Liver (tissue), 9 donors: ENCODE measurements around the gene HCRTR1. TPM values are rescaled to one million over a fixed set of nuclear protein-coding genes. Genes with fewer than 3 reads are reported as not detected.

Source experiments
- DNase-seq: peaks from one replicate; pipeline ENCODE4 v3.0.0-alpha.2; 2017; ENCODE audit warnings: low spot score
- H3K27ac ChIP-seq, 2 donors: one replicate each; pipeline ENCODE4 v1.7.0; 2013; ENCODE audit warnings: inconsistent platforms in 2 of 2, low read length in 2 of 2, control low read depth in 1 of 2, low read depth in 1 of 2, mild to moderate bottlenecking in 1 of 2
- H3K27me3 ChIP-seq, 4 donors: one replicate each; pipeline versions ENCODE4 v1.6.1 to v1.7.0; 2013; ENCODE audit warnings: low read length in 3 of 4, inconsistent platforms in 1 of 4, mild to moderate bottlenecking in 1 of 4, moderate library complexity in 1 of 4; ENCODE audit not compliant: control insufficient read depth in 4 of 4, insufficient read depth in 4 of 4
- H3K36me3 ChIP-seq, 4 donors: one replicate each; pipeline versions ENCODE4 v1.6.1 to v1.7.0; 2013; ENCODE audit warnings: low read length in 3 of 4, mild to moderate bottlenecking in 3 of 4, low read depth in 1 of 4, moderate library complexity in 1 of 4; ENCODE audit not compliant: control insufficient read depth in 4 of 4, insufficient read depth in 3 of 4
- H3K4me1 ChIP-seq, 4 donors: one replicate each; pipeline versions ENCODE4 v1.6.1 to v1.7.0; 2013; ENCODE audit warnings: low read length in 3 of 4, mild to moderate bottlenecking in 3 of 4, moderate library complexity in 1 of 4; ENCODE audit not compliant: control insufficient read depth in 4 of 4, insufficient read depth in 4 of 4
- H3K4me3 ChIP-seq, 3 donors: one replicate each; pipeline versions ENCODE4 v1.6.1 to v1.7.0; 2013; ENCODE audit warnings: low read length in 3 of 3, control low read depth in 1 of 3, low read depth in 1 of 3, mild to moderate bottlenecking in 1 of 3
- H3K9ac ChIP-seq, 2 donors: one replicate each; pipeline ENCODE4 v1.7.0; 2013; ENCODE audit warnings: low read length in 2 of 2, mild to moderate bottlenecking in 2 of 2, moderate library complexity in 2 of 2, control low read depth in 1 of 2, low read depth in 1 of 2
- H3K9me3 ChIP-seq, 4 donors: one replicate each; pipeline versions ENCODE4 v1.6.1 to v1.7.0; 2013; ENCODE audit warnings: low read length in 3 of 4; ENCODE audit not compliant: control insufficient read depth in 4 of 4
- EGR1 ChIP-seq, 2 donors: IDR thresholded peaks; 2 replicates each; pipeline ENCODE4 v1.6.1; 2016 to 2018; ENCODE audit warnings: antibody characterized with exemption in 2 of 2, low read depth in 2 of 2
- GABPA ChIP-seq, 2 donors: IDR thresholded peaks in 1 of 2; conservative IDR thresholded peaks in 1 of 2; 2 replicates each; pipeline ENCODE4 v1.6.1; 2016; ENCODE audit warnings: antibody characterized with exemption in 2 of 2, mild to moderate bottlenecking in 1 of 2, moderate library complexity in 1 of 2
- JUND ChIP-seq, 2 donors: IDR thresholded peaks; 2 replicates each; pipeline ENCODE4 v1.6.1; 2016; ENCODE audit warnings: antibody characterized with exemption in 2 of 2
- NR2F2 ChIP-seq: IDR thresholded peaks from 2 replicates; pipeline ENCODE4 v1.6.1; 2016; ENCODE audit warnings: antibody characterized with exemption
- RAD21 ChIP-seq, 2 donors: IDR thresholded peaks; 2 replicates each; pipeline ENCODE4 v1.6.1; 2016; ENCODE audit warnings: antibody characterized with exemption in 2 of 2, mild to moderate bottlenecking in 2 of 2
- TAF1 ChIP-seq: conservative IDR thresholded peaks from 2 replicates; pipeline ENCODE4 v1.6.1; 2016; ENCODE audit warnings: antibody characterized with exemption, mild to moderate bottlenecking
- YY1 ChIP-seq: IDR thresholded peaks from 2 replicates; pipeline ENCODE4 v1.6.1; 2016; ENCODE audit warnings: antibody characterized with exemption, mild to moderate bottlenecking
- WGBS: extraction: QIAGEN DNeasy Blood & Tissue Kit; methylation state at CpG from one replicate; pipeline ENCODE4 v1.1.7; 2013; 5-methylcytosine and 5-hydroxymethylcytosine counted together
- polyA plus RNA-seq, 2 donors: library from polyadenylated mRNA; stranded (reverse) in 1 of 2; unstranded in 1 of 2; fragments of 200-250 nt in 1 of 2; fragments of >200 nt in 1 of 2; fragmentation: Nextera tagmentation in 1 of 2; extraction: Ambion mirVana in 1 of 2; gene quantifications; one replicate each; pipeline versions ENCODE4 v1.2.1 to v1.2.3, GENCODE V29; 2013 to 2015
- total RNA-seq, 2 donors: library from RNA; depleted of rRNA; stranded (reverse); fragments of >200 nt; gene quantifications; one replicate each; pipeline ENCODE4 v1.2.3, GENCODE V29; 2014
- TF ChIP-seq, protein P1 (sequence below): IDR thresholded peaks from 2 replicates; pipeline ENCODE4 v1.6.1; 2016; ENCODE audit warnings: antibody characterized with exemption, mild to moderate bottlenecking
- TF ChIP-seq, protein P2 (sequence below): fragments of 150-350 bp; IDR thresholded peaks from 2 replicates; pipeline ENCODE4 v1.5.1; 2017; ENCODE audit warnings: improper control_type of control experiment, low read depth, low read length; ENCODE audit not compliant: missing input control
- TF ChIP-seq, protein P3 (sequence below): IDR thresholded peaks from 2 replicates; pipeline ENCODE4 v1.6.1; 2016; ENCODE audit warnings: antibody characterized with exemption
- donor health status: healthy.
- donor health status: healthy.
- donor health status: healthy.
- donor health status: healthy.
- donor health status: healthy.

Gene HCRTR1
- total and polyA plus RNA-seq, 4 donors: 0.06 TPM; not detected in 3

- Histone ChIP-seq H3K27ac (no peak overlapping the region), H3K27me3 (no peaks in the 10 kb centered on the region), H3K4me1 (no peaks in the 10 kb centered on the region), H3K9ac (no peak overlapping the region), H3K9me3 (no peaks in the 10 kb centered on the region), H3K4me3 (no peak overlapping the region), H3K36me3 (peaks cover 8 to 23% (median 13%) of the 10 kb centered on the region in 4 donors)
- TF ChIP-seq, protein P1, sequence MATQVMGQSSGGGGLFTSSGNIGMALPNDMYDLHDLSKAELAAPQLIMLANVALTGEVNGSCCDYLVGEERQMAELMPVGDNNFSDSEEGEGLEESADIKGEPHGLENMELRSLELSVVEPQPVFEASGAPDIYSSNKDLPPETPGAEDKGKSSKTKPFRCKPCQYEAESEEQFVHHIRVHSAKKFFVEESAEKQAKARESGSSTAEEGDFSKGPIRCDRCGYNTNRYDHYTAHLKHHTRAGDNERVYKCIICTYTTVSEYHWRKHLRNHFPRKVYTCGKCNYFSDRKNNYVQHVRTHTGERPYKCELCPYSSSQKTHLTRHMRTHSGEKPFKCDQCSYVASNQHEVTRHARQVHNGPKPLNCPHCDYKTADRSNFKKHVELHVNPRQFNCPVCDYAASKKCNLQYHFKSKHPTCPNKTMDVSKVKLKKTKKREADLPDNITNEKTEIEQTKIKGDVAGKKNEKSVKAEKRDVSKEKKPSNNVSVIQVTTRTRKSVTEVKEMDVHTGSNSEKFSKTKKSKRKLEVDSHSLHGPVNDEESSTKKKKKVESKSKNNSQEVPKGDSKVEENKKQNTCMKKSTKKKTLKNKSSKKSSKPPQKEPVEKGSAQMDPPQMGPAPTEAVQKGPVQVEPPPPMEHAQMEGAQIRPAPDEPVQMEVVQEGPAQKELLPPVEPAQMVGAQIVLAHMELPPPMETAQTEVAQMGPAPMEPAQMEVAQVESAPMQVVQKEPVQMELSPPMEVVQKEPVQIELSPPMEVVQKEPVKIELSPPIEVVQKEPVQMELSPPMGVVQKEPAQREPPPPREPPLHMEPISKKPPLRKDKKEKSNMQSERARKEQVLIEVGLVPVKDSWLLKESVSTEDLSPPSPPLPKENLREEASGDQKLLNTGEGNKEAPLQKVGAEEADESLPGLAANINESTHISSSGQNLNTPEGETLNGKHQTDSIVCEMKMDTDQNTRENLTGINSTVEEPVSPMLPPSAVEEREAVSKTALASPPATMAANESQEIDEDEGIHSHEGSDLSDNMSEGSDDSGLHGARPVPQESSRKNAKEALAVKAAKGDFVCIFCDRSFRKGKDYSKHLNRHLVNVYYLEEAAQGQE: no peak
- no peak for TF ChIP-seq RAD21 (IDR thresholded peaks at IDR 0.05)
- TF ChIP-seq, protein P2, sequence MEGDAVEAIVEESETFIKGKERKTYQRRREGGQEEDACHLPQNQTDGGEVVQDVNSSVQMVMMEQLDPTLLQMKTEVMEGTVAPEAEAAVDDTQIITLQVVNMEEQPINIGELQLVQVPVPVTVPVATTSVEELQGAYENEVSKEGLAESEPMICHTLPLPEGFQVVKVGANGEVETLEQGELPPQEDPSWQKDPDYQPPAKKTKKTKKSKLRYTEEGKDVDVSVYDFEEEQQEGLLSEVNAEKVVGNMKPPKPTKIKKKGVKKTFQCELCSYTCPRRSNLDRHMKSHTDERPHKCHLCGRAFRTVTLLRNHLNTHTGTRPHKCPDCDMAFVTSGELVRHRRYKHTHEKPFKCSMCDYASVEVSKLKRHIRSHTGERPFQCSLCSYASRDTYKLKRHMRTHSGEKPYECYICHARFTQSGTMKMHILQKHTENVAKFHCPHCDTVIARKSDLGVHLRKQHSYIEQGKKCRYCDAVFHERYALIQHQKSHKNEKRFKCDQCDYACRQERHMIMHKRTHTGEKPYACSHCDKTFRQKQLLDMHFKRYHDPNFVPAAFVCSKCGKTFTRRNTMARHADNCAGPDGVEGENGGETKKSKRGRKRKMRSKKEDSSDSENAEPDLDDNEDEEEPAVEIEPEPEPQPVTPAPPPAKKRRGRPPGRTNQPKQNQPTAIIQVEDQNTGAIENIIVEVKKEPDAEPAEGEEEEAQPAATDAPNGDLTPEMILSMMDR: no peak
- no peak for TF ChIP-seq YY1
- TF ChIP-seq, protein P3, sequence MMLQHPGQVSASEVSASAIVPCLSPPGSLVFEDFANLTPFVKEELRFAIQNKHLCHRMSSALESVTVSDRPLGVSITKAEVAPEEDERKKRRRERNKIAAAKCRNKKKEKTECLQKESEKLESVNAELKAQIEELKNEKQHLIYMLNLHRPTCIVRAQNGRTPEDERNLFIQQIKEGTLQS: no peak
- 93% methylated on average over 16 of the region's 16 CpGs for WGBS
- DNase-seq: no peak
These were observed 7.4 kb downstream of the HCRTR1 start for GRCh38 chr1:31624731-31625514.

DNA sequence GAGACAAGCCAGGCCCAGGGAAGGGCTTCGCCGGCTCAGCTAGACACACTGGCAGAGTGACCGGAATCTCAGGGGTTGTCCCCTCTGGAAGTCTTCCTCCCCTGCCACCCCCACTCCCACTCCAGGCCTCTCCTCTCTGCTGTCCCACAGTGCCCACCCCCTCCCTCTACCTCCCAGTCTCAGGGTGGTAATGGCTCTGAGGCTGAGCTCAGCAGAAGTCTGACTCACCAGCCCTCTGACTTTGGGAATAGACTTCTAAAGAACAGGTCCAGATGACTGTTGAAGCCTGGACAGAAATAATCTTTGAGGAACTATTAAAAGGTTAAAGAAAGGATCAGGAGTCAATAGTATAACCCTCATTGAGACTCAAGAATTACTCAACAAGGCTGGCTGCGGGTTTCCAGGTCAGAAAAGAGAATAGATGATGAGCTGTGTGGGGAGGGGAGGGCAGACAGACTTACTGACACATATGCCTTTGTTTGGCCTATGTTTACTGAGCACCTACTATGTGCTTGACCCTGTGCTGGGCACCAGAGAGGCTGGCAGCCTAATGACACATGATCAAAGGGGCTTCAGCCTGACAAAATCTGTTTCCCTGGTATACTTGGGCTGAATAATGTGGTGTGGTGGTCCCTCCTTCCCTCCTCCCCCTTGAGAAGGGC is 8.2 kb downstream of the HCRTR1 start:
- H3K36me3 ChIP-seq: peaks cover 11 to 31% (median 19%) of the 10 kb centered on the region in 4 donors

More for the DNA sequence above, 8.2 kb downstream of the HCRTR1 start:
- TF ChIP-seq, protein P1: no peak
- TF ChIP-seq GABPA (IDR thresholded peaks at IDR 0.05 in 1 of 2, conservative IDR thresholded peaks at IDR 0.05 in 1 of 2) (no peak), NR2F2 (no peak), TAF1 (no peak), YY1 (no peak), EGR1 (IDR thresholded peaks at IDR 0.05; ENCODE audit: low read depth in 2 of 2) (no peak), JUND (IDR thresholded peaks at IDR 0.05) (no peak)
- Histone ChIP-seq H3K27ac (no peak overlapping the region), H3K9ac (no peak overlapping the region), H3K4me1 (no peaks in the 10 kb centered on the region), H3K4me3 (no peak overlapping the region), H3K27me3 (no peaks in the 10 kb centered on the region), H3K9me3 (no peaks in the 10 kb centered on the region)
- no peak for DNase-seq
- WGBS: 86% methylated on average over 4 of the region's 4 CpGs
